NCI-H1436 (cell line): ENCODE measurements around the gene TMC3.

Source experiments
- DNase-seq: peaks from one replicate; lab custom pipeline; 2025; lab: John Stamatoyannopoulos, UW

The TMC3 gene

DNA sequence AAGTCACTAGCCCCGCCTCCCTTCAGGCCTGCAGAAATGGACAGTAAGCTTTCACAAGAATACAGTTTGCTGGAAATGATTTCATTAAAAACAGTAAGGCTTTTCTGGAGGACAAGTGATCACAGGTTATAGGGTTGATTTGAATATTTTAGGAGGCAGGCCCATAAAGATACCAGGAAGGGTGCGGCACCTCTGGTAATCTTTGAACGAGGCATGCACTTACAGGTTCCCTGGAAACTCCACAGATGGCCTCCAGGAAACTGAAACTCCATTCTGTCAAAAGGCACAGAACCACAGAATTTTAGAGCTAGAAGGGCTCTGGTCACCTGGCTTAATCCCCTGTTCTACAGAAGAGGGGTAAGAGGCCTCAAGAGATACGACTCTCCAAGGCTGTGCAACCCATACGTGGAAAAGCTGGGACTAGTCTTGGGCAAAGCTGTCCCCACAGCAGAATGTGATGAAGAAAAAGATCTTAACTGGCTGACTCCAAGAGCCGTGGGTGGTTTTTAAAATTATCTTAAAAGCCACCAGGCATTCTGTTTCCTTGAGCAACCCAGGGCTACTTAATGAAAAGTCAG, 51.2 kb downstream of the TMC3 start:
- no peak for DNase-seq

GRCh38 chr15:81321667-81322066, 52.3 kb downstream of the TMC3 start:
- DNase-seq = no peak

- DNase-seq = no peak
Observed at GRCh38 chr15:81317642-81318017, 56.4 kb downstream of the TMC3 start.

- no peak for DNase-seq
Observed at GRCh38 chr15:81316267-81316666, 57.7 kb downstream of the TMC3 start.

- DNase-seq = no peak
Observed at GRCh38 chr15:81315452-81316175, 58.4 kb downstream of the TMC3 start.

DNA sequence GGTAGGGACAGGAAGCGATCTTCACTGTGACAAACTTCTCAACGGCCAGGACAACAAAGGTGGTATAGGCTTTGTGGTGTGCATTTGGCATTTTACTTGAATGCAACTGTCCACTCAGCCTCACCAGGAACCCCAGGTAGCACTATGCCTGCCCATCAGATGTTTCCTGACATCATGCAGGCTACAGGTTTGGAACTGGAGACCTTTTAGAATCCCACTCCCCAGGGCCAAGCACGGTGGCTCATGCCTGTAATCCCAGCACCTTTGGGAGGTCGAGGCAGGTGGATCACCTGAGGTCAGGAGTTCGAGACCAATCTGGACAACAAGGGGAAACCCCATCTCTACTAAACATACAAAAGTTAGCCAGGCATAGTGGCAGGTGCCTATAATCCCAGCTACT, 59.6 kb downstream of the TMC3 start:
- DNase-seq = no peak

GRCh38 chr15:81313686-81314085, 60.3 kb downstream of the TMC3 start:
- no peak for DNase-seq

- DNase-seq = no peak
Observed at GRCh38 chr15:81312790-81313543, 61.0 kb downstream of the TMC3 start.

DNA sequence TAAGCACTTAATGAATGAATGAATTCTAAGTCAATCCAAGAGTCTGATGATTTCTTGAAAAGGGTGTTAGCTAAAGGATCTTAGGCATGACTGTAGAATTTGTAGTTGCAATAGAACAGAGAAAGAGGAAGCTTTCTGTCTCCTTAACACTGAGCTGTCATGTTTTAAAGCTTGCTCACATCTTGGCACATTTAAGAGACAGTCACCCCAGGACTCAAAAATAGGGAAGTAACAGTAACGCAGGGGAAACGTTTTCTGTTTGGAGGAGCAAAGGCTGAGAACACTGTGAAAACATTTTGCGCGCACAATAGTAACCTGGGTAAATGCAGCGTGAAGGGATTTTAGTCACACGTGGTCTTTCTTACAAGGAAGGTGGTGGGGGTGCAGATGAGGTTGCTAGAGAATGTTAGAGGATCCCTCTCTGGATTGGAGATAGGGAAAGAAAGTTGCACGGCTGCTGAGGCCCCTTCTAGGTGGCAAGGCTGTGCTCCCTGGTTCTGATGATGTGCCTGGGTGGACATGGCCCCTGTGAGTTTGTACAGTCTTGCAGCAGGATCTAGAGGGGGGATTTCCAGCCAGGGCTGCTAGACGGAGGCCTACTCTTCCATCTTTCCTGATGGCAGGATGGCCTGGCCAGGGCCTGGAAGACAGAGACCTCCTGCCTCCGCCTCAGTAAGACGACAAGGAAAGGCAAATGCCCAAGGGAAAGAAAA, 62.1 kb downstream of the TMC3 start:
- no peak for DNase-seq

GRCh38 chr15:81310480-81310879, 63.5 kb downstream of the TMC3 start:
- DNase-seq = no peak

GRCh38 chr15:81309647-81310450, 64.2 kb downstream of the TMC3 start:
- DNase-seq = no peak

GRCh38 chr15:81308260-81308659, 65.8 kb downstream of the TMC3 start:
- no peak for DNase-seq

DNA sequence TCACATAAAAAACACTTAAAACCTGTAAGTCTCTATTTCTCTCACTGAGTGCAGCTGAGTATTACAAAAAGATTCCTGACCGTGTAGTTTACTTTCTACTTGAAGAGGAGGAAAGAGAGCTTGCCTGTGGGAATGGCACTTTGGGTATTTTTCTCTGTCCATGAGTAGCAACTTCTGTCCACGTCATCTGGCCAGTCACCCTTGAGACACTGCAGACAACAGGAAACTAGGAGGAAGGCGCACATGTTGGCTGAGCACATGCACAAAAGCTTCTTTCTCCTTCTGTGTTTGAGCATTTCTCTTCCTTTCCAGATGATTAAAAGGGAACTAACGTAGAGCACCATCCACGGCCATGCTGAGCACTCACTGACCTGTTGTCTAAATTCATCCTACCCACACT, 69.8 kb downstream of the TMC3 start:
- DNase-seq = no peak

DNA sequence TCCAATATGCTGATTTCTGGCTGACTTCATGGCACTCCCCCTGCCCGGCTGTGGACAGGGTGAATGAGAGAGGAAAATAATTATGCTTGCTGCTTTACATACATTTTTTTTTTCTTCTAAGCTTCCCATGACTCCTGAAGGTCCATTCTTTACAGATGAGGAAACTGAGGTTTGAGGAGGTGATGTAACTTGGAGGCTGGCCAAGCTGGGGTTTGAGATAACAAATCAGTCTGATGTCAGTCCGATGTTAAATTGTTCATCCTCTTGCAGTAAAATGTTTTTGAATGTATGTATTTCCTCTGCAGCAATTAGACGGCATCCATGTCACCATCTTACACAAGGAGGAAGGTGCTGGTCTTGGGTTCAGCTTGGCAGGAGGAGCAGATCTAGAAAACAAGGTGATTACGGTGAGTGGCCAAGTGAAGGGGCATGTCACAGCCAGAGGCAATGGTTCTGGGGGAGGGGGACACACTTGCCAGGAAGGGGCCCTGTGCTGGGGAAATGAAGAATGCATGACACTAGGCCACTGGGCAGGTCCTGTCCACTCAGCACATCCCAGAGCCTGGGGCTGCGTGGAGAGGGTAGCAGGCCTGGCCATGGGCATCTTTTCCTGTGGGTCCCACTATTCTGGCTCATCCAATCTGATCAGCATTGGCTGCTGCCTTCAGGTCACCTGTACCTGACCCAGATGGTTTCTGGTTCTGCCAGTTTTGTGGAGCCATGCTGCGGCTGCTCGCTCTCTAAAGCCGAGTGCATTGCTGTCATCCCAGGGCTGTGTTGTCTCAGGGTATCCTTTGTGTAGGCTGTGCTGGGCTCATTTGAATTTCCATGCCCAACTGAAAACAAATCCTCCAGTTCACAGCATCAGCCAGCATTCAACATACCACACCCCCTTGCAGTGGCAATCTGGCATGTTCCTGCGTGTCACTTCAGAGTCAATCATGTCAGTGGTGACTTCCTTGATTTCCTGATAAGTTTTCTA, 70.5 kb downstream of the TMC3 start:
- no peak for DNase-seq

GRCh38 chr15:81302701-81303109, 71.3 kb downstream of the TMC3 start:
- no peak for DNase-seq

DNA sequence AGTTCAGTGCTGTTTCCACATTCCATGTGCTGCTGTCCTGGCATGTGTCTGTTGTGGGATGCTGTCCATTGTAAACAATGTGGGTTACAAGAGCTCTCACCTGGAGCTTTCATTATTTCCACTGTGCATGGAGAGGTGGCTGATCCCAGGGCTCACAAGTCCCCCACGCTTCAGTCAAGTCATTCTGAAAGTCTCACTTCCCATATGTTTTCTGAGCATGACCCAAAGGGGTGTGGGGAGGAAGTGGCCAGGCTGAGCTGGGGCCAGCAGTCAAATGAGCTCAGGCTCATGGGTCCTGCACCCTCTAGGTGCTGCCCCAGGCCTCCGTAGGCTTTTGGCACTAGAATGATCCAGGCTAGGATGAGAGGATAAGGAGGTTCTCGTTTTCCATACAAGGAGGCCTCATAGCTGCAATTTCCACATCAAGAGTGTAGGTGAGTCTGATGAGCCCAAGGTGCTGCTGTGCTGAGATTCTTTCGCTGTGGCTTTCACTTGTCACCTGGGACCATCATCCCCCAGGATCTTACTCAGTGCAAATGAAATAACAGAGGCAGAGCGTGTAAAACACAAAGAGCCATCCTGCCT, 72.1 kb downstream of the TMC3 start:
- DNase-seq = no peak

DNA sequence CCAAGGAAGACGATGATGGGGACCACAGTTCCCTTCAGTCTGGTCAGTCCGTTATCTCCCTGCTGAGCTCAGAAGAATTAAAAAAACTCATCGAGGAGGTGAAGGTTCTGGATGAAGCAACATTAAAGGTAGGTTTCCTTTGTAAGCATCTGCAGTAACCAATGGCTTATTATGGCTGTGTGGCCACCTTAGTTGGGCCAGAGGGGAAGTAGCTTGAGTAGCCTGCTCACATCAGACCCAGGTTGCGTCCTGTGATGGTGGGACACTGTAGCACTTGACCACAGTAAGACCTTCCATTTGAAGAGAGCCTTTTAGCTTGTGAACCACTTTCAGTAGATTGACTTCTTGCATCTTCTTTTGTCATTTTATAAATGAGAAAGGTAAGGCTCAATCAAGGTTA, 72.6 kb downstream of the TMC3 start:
- DNase-seq = no peak

DNA sequence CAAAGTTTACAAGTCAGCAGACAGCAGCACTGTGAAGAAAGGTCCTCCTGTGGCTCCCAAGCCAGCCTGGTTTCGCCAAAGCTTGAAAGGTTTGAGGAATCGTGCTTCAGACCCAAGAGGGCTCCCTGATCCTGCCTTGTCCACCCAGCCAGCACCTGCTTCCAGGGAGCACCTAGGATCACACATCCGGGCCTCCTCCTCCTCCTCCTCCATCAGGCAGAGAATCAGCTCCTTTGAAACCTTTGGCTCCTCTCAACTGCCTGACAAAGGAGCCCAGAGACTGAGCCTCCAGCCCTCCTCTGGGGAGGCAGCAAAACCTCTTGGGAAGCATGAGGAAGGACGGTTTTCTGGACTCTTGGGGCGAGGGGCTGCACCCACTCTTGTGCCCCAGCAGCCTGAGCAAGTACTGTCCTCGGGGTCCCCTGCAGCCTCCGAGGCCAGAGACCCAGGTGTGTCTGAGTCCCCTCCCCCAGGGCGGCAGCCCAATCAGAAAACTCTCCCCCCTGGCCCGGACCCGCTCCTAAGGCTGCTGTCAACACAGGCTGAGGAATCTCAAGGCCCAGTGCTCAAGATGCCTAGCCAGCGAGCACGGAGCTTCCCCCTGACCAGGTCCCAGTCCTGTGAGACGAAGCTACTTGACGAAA, 74.3 kb downstream of the TMC3 start:
- no peak for DNase-seq

- no peak for DNase-seq
Observed at GRCh38 chr15:81299156-81299555, 74.9 kb downstream of the TMC3 start.

DNA sequence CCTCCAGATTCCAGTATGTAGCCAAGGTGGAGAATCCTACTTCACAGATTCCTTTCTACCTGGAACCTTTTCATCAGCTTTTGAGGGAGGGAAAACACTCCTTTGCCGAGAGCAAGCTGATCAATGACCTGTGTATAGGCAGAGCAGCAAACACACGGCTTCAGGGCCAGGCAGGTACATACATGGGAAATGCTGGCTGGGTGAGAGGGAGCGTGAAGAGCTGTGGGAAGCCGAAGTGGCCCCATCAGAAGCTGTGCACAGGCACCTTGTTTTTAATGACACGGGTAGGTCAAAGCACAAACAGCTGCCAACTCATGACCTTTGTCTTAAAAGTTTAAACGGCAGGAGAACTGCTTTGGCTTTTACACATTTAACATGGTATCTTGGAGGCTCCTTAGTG, 75.4 kb downstream of the TMC3 start:
- no peak for DNase-seq
